Osteocyte (in vitro differentiated cells): ENCODE data around the gene PPARGC1A. TPM values are rescaled to one million over a fixed set of nuclear protein-coding genes. Genes with fewer than 3 reads are reported as not detected.

ENCODE experiments used
- DNase-seq: peaks from one replicate; pipeline ENCODE4 v3.0.0; 2021; ENCODE audit warnings: mixed read lengths; ENCODE audit not compliant: unreplicated experiment; ENCODE audit errors: extremely low spot score
- H3K27ac Mint-ChIP-seq: one replicate; pipeline ENCODE4 v1.8.0; 2021; ENCODE audit warnings: mild to moderate bottlenecking, mixed read lengths; ENCODE audit not compliant: unreplicated experiment
- H3K27me3 Mint-ChIP-seq: one replicate; pipeline ENCODE4 v1.8.0; 2021; ENCODE audit warnings: mixed read lengths; ENCODE audit not compliant: unreplicated experiment
- H3K36me3 Mint-ChIP-seq: one replicate; pipeline ENCODE4 v1.8.0; 2021; ENCODE audit warnings: mixed read lengths; ENCODE audit not compliant: unreplicated experiment
- H3K4me1 Mint-ChIP-seq: one replicate; pipeline ENCODE4 v1.8.0; 2021; ENCODE audit warnings: mixed read lengths; ENCODE audit not compliant: unreplicated experiment
- H3K4me3 Mint-ChIP-seq: one replicate; pipeline ENCODE4 v1.8.0; 2021; ENCODE audit warnings: mild to moderate bottlenecking, moderate library complexity, mixed read lengths; ENCODE audit not compliant: unreplicated experiment
- H3K9me3 Mint-ChIP-seq: one replicate; pipeline ENCODE4 v1.8.0; 2021; ENCODE audit warnings: mixed read lengths; ENCODE audit not compliant: unreplicated experiment
- CTCF ChIP-seq: fragments of 200-600 bp; sonication (generic); IDR thresholded peaks from 2 replicates; pipeline ENCODE4 v1.5.0; 2021; ENCODE audit warnings: antibody characterized with exemption, mild to moderate bottlenecking, moderate library complexity
- total RNA-seq: library from RNA; stranded (reverse); gene quantifications from 2 replicates; pipeline ENCODE4 v1.2.1, GENCODE V29; 2021

Gene PPARGC1A
- total RNA-seq, 1 donor from 2014 or later = 10.2 TPM

GRCh38 chr4:23882976-23883531 is 6.8 kb downstream of the PPARGC1A start:
- Mint-ChIP-seq H3K36me3 (no peaks in the 10 kb centered on the region), H3K9me3 (no peaks in the 10 kb centered on the region), H3K27me3 (peaks cover under 1% of the 10 kb centered on the region), H3K4me1 (peaks cover 54% of the 10 kb centered on the region), H3K4me3 (peak overlapping the region; percentile 30), H3K27ac (no peak overlapping the region)
- no peak for DNase-seq
- TF ChIP-seq CTCF = no peak

DNA sequence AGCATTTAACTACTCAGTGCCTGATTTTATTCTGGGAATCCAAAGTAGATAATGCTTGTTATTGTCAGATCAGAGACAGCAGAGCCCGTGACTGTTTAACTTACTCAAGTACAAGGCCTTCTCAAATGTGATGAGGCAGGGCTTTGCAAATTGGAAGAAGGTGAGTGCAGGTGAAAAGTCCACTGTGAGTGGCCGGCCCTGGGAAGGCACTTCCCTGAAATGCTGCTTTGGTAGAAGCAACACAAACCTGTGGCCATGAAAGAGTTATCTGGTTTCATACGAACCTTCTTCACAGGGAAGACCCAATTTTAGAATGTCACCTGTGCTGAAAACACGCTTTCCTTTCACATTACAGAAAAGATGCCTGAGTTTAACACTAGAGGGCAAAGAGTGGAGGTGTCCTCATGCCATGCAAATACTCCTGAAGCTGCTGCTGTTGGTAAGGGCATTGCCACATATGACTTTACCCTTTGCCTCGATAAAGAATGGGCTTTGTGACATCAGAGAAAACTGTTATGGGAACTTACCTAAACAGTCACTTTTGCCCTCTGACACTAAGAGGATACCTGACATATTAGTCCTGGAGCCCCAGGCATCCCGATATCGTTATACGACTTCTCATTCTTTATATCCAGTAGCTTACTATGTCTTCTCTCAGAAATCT is 8.0 kb downstream of the PPARGC1A start:
- H3K36me3 Mint-ChIP-seq = no peaks in the 10 kb centered on the region
- no peak overlapping the region for H3K4me3 Mint-ChIP-seq
- H3K4me1 Mint-ChIP-seq = peaks cover 46% of the 10 kb centered on the region
- no peak overlapping the region for H3K27ac Mint-ChIP-seq
- TF ChIP-seq CTCF = no peak
- peaks cover 4% of the 10 kb centered on the region for H3K27me3 Mint-ChIP-seq
- no peaks in the 10 kb centered on the region for H3K9me3 Mint-ChIP-seq
- no peak for DNase-seq

- peaks cover 3% of the 10 kb centered on the region for H3K36me3 Mint-ChIP-seq
- H3K4me1 Mint-ChIP-seq = peaks cover 43% of the 10 kb centered on the region
- H3K4me3 Mint-ChIP-seq = no peak overlapping the region
- no peaks in the 10 kb centered on the region for H3K9me3 Mint-ChIP-seq
- no peak overlapping the region for H3K27ac Mint-ChIP-seq
- no peak for DNase-seq
- peaks cover 7% of the 10 kb centered on the region for H3K27me3 Mint-ChIP-seq
- no peak for TF ChIP-seq CTCF
These were observed 8.8 kb downstream of the PPARGC1A start for GRCh38 chr4:23881052-23881501.

GRCh38 chr4:23878912-23879732 is 10.7 kb downstream of the PPARGC1A start:
- H3K4me3 Mint-ChIP-seq = no peak overlapping the region
- no peaks in the 10 kb centered on the region for H3K9me3 Mint-ChIP-seq
- no peak for DNase-seq
- H3K27me3 Mint-ChIP-seq = peaks cover 20% of the 10 kb centered on the region
- H3K27ac Mint-ChIP-seq = no peak overlapping the region
- peaks cover 34% of the 10 kb centered on the region for H3K4me1 Mint-ChIP-seq
- peaks cover 6% of the 10 kb centered on the region for H3K36me3 Mint-ChIP-seq
- TF ChIP-seq CTCF = no peak
